ENCODE results near the gene TNS1. TPM values are rescaled to one million over a fixed set of nuclear protein-coding genes. Genes with fewer than 3 reads are reported as not detected.
A peak's percentile ranks its signal among the peaks of the same experiment; 100 is the strongest.

The TNS1 gene
- total and polyA plus RNA-seq, 7 experiments from 2014 or later, result 0.50 to 5.0 (median 0.81) TPM; not detected in 2

DNA sequence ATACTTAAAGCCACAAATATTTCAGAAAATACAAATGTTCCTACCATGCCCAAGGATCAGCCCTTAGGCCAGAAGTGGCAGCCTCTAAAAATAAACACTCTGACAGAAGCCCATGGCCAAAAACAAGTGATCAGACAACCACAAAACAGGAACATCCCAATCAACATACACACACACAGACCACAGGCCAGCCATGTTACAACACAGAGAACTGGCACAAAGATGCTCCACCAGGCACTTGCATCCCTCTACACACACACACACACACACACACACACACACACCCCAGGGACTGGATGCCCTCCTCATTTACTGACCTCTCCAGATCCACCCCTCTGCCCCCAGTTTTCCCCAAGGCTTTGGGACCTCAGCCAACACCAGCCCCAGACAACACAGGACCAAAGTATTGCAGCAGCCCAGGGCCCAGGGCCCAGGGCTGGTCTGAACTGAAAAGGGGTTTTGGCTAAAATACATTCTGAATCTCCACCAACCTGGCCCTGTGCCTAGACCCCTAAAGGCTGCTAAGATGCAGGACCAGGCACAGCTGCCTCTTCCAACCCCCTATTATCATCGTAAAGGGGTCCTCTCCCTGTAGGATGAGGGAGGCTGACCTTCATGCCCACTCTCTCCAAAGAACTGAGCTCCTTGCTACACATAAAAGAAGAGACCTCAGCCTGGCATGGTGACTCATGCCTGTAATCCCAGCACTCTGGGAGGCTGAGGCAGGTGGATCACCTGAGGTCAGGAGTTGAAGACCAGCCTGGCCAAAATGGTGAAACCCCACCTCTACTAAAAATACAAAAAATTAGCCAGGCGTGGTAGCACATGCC is 151.4 kb downstream of the TNS1 start:
- Histone ChIP-seq H3K4me1 (ENCODE audit: control insufficient read depth in 2 of 2, insufficient read depth in 2 of 2, low read length in 2 of 2) (no peaks in the 10 kb centered on the region), H3K27me3 (ENCODE audit: control insufficient read depth in 2 of 2, insufficient read depth in 2 of 2, low read length in 2 of 2) (no peaks in the 10 kb centered on the region), H3K9me3 (ENCODE audit: control insufficient read depth in 2 of 3, low read length in 3 of 3) (no peaks in the 10 kb centered on the region), H3K36me3 (ENCODE audit: control insufficient read depth in 2 of 3, insufficient read depth in 3 of 3, low read length in 3 of 3) (no peaks in the 10 kb centered on the region), H3K27ac (ENCODE audit: low read depth, low read length) (no peak overlapping the region), H3K4me3 (ENCODE audit: low read length) (no peak overlapping the region)
- intact Hi-C loops (cut with micrococcal nuclease), result no loop called here
- H3K36me3 Mint-ChIP-seq, result no peaks in the 10 kb centered on the region
- ChIA-PET CTCF (no interaction called here), POLR2A (no interaction called here)
- peaks cover 0 to 14% (median 5%) of the 10 kb centered on the region in 5 donors for H3K27me3 Mint-ChIP-seq
- no peaks in the 10 kb centered on the region for H3K9me3 Mint-ChIP-seq
- ATAC-seq (peak; percentile 55), DNase-seq (no peak)
- peaks cover 0 to 3% (median 0%) of the 10 kb centered on the region in 7 donors for H3K4me1 Mint-ChIP-seq
- H3K27ac Mint-ChIP-seq, result no peak overlapping the region
- no peak overlapping the region for H3K4me3 Mint-ChIP-seq

DNA sequence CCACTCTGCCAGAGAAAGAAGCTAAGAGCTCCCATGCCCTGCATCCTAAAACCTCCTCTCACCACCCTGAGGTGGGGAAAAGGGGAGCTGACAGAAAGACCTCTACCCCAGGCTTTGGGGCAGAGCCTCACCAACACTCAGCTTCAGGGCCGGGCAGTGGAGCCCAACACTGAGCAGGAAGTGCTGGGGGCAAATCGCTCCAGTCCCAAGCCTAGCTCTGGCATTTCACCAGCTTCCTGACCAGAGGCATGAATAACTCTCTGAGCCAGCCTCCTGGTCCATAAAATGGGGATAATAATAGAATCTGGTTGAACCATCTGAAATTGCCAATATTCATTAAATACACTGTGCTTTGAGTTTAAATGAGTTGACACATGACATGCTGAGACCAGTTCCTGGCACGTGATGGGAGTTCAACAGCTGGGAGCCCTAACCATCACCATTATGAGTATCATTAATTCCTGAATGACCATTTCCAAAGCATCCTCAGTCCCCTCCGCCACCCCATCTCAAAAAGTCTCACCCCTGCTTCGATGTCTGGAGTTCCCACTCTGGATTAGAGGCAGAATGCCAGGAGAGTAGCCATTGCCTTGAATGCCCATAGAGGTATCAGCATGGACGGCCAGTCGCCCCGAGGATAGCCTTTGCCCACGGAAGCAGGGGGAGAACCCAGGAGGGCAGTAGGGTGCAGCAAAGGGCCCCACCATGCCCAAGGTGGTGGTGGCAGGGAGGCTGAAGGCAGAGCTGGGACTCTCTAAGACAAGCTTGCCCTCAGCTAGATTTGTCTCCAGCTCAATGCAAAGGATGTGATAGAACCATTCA is 153.4 kb downstream of the TNS1 start:
- Mint-ChIP-seq H3K27ac (no peak overlapping the region), H3K27me3 (peaks cover 0 to 14% (median 5%) of the 10 kb centered on the region in 5 donors), H3K9me3 (no peaks in the 10 kb centered on the region), H3K36me3 (no peaks in the 10 kb centered on the region), H3K4me3 (no peak overlapping the region), H3K4me1 (peaks cover 0 to 3% (median 0%) of the 10 kb centered on the region in 7 donors)
- H3K4me1 ChIP-seq (ENCODE audit: control insufficient read depth in 2 of 2, insufficient read depth in 2 of 2, low read length in 2 of 2), result no peaks in the 10 kb centered on the region
- POLR2A ChIA-PET, result no interaction called here
- H3K27ac ChIP-seq (ENCODE audit: low read depth, low read length), result no peak overlapping the region
- intact Hi-C loops (cut with micrococcal nuclease), result no loop called here
- no peaks in the 10 kb centered on the region for H3K36me3 ChIP-seq (ENCODE audit: control insufficient read depth in 2 of 3, insufficient read depth in 3 of 3, low read length in 3 of 3)
- peaks cover 0 to 8% (median 0%) of the 10 kb centered on the region in 3 experiments for H3K9me3 ChIP-seq (ENCODE audit: control insufficient read depth in 2 of 3, low read length in 3 of 3)
- DNase-seq, result no peak
- CTCF ChIA-PET, result no interaction called here
- H3K27me3 ChIP-seq (ENCODE audit: control insufficient read depth in 2 of 2, insufficient read depth in 2 of 2, low read length in 2 of 2), result no peaks in the 10 kb centered on the region
- ATAC-seq, result no peak
- no peak overlapping the region for H3K4me3 ChIP-seq (ENCODE audit: low read length)

DNA sequence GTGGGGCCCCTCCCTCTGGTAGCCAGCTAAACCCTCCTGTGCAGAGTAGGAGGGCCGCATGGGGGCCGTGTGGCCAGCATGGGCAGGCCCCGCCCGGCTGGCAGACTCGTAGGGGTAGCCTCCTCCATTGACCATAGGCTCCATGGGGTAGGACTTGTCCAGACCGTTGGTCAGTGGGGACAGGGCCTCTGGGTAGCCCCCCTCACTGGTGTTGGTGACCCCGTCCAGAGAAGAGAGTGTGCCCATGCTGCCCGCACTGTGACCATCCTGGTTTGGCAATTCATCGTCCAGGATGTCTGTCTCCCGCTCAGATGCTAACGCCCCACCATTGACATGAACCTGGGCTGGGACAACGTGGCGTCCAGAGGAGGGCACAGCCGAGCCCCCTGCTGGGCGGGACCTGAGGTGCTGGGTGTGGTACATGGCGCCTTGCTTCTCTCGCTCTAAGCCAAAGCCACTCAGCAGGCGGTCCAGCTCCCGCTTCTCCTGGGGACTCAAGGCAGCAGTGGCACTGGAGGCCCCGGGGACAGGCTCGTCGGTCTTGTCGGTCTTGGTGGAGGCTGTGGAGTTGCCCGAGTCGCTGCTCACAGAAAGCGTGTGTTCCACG is 154.3 kb downstream of the TNS1 start:
- intact Hi-C loops (cut with micrococcal nuclease), result no loop called here
- Histone ChIP-seq H3K4me3 (ENCODE audit: low read length) (no peak overlapping the region), H3K4me1 (ENCODE audit: control insufficient read depth in 2 of 2, insufficient read depth in 2 of 2, low read length in 2 of 2) (no peaks in the 10 kb centered on the region), H3K36me3 (ENCODE audit: control insufficient read depth in 2 of 3, insufficient read depth in 3 of 3, low read length in 3 of 3) (no peaks in the 10 kb centered on the region), H3K27me3 (ENCODE audit: control insufficient read depth in 2 of 2, insufficient read depth in 2 of 2, low read length in 2 of 2) (no peaks in the 10 kb centered on the region), H3K27ac (ENCODE audit: low read depth, low read length) (no peak overlapping the region), H3K9me3 (ENCODE audit: control insufficient read depth in 2 of 3, low read length in 3 of 3) (peaks cover 0 to 9% (median 0%) of the 10 kb centered on the region in 3 experiments)
- no peak for ATAC-seq
- DNase-seq, result no peak
- peaks cover 0 to 14% (median 5%) of the 10 kb centered on the region in 5 donors for H3K27me3 Mint-ChIP-seq
- ChIA-PET CTCF (no interaction called here), POLR2A (no interaction called here)
- H3K27ac Mint-ChIP-seq, result no peak overlapping the region
- H3K36me3 Mint-ChIP-seq, result no peaks in the 10 kb centered on the region
- no peaks in the 10 kb centered on the region for H3K9me3 Mint-ChIP-seq
- peaks cover 0 to 3% (median 0%) of the 10 kb centered on the region in 7 donors for H3K4me1 Mint-ChIP-seq
- no peak overlapping the region for H3K4me3 Mint-ChIP-seq

DNA sequence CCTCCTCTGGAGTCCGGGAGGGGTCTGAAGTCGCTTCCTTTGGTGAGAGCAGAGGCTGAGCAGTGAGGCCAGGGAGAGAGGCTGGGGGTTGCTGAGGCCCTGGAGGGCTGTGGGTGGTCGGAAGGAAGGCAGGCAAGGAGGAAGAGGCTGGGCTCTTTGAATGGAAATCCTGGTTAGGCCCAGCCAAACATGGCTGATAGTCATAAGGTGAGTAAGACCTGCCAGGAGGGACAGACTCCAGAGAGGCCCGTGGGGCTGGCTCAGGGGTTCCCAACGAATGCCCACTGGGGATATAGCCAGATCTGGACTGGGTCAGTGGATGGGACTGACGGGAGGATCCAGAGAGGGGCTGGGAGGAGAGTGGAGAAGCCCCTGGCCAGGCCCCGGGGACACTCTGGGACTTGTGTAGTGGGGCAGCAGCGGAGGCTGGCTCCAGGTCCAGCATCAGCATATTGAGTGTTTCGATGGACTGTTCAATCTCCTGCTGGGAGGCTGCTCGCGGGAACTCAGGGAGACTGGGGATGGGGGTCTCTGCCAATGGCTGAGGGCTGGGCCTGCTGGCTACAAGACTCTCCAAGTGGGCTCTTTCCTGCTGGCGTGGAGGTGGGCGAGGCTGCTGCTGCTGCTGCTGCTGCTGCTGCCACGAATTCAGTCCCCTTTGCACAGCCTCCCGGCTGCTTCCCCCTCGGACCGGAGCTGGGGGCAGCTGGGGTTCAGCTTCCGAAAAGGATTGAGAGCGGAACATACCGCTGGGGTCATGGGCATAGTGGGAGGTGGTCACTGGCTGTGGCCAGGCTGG is 155.0 kb downstream of the TNS1 start:
- Histone ChIP-seq H3K4me3 (ENCODE audit: low read length) (no peak overlapping the region), H3K4me1 (ENCODE audit: control insufficient read depth in 2 of 2, insufficient read depth in 2 of 2, low read length in 2 of 2) (no peaks in the 10 kb centered on the region), H3K27ac (ENCODE audit: low read depth, low read length) (no peak overlapping the region), H3K9me3 (ENCODE audit: control insufficient read depth in 2 of 3, low read length in 3 of 3) (peaks cover 0 to 9% (median 0%) of the 10 kb centered on the region in 3 experiments), H3K27me3 (ENCODE audit: control insufficient read depth in 2 of 2, insufficient read depth in 2 of 2, low read length in 2 of 2) (no peaks in the 10 kb centered on the region), H3K36me3 (ENCODE audit: control insufficient read depth in 2 of 3, insufficient read depth in 3 of 3, low read length in 3 of 3) (no peaks in the 10 kb centered on the region)
- ATAC-seq (no peak), DNase-seq (no peak)
- ChIA-PET CTCF (no interaction called here), POLR2A (no interaction called here)
- H3K27ac Mint-ChIP-seq, result no peak overlapping the region
- intact Hi-C loops (cut with micrococcal nuclease), result no loop called here
- H3K4me3 Mint-ChIP-seq, result no peak overlapping the region
- H3K36me3 Mint-ChIP-seq, result no peaks in the 10 kb centered on the region
- peaks cover 0 to 3% (median 0%) of the 10 kb centered on the region in 7 donors for H3K4me1 Mint-ChIP-seq
- no peaks in the 10 kb centered on the region for H3K9me3 Mint-ChIP-seq
- H3K27me3 Mint-ChIP-seq, result peaks cover 0 to 14% (median 5%) of the 10 kb centered on the region in 5 donors

DNA sequence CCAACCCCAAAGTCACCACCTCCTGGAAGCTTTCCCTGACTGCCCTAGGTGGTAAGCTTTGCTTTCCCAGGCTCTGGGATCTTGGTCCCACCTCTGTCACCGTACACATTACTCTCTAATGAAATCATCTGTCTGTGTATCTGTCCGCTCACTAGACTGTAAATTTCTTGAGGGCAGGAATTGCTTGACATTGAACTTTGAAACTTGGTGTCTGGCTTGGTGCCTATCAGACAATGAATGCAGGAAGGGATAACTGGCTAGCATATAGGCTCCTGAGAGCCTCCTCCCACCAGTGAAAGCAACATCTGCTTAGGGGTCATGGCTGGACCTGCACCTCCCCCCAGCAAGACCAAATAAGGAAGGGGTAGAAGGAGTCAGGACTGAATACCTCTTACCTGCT is 155.7 kb downstream of the TNS1 start:
- Histone ChIP-seq H3K4me3 (ENCODE audit: low read length) (no peak overlapping the region), H3K27me3 (ENCODE audit: control insufficient read depth in 2 of 2, insufficient read depth in 2 of 2, low read length in 2 of 2) (no peaks in the 10 kb centered on the region), H3K27ac (ENCODE audit: low read depth, low read length) (no peak overlapping the region), H3K9me3 (ENCODE audit: control insufficient read depth in 2 of 3, low read length in 3 of 3) (peaks cover 0 to 9% (median 0%) of the 10 kb centered on the region in 3 experiments), H3K4me1 (ENCODE audit: control insufficient read depth in 2 of 2, insufficient read depth in 2 of 2, low read length in 2 of 2) (no peaks in the 10 kb centered on the region), H3K36me3 (ENCODE audit: control insufficient read depth in 2 of 3, insufficient read depth in 3 of 3, low read length in 3 of 3) (no peaks in the 10 kb centered on the region)
- ATAC-seq, result no peak
- peaks cover 0 to 3% (median 0%) of the 10 kb centered on the region in 7 donors for H3K4me1 Mint-ChIP-seq
- H3K27me3 Mint-ChIP-seq, result peaks cover 0 to 14% (median 5%) of the 10 kb centered on the region in 5 donors
- H3K9me3 Mint-ChIP-seq, result no peaks in the 10 kb centered on the region
- H3K4me3 Mint-ChIP-seq, result no peak overlapping the region
- DNase-seq, result no peak
- H3K36me3 Mint-ChIP-seq, result no peaks in the 10 kb centered on the region
- CTCF ChIA-PET, result interaction anchor here (0.6 kb wide), 1 partner anchor 146 kb away, joined by 9 read pairs; no protein-coding TSS in a partner anchor
- intact Hi-C loops (cut with micrococcal nuclease), result no loop called here
- POLR2A ChIA-PET, result no interaction called here
- H3K27ac Mint-ChIP-seq, result no peak overlapping the region

DNA sequence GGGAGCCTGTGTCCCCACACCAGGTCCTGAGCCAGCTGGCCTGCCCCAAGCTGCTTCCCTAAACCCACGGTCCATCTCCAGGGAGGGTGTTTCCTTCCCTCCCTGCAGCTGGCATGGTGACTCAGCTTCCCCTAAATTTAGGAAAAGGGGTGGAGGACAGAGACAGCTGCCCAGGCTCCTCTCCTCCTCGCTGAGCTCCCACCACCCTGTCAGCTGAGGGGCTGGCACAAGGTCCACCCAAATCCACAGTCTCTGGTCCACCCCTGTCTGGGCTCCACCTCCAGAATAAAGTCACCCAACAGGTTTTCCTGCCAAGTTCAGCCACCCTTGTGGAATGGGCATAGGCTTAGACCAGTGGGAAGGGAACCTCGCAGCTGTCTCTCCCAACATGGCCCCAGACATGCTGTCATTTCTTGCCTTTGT is 156.5 kb downstream of the TNS1 start:
- no peak overlapping the region for H3K27ac ChIP-seq (ENCODE audit: low read depth, low read length)
- no peak for ATAC-seq
- ChIA-PET CTCF (interaction anchor here (0.6 kb wide), 1 partner anchor 147 kb away, joined by 9 read pairs; no protein-coding TSS in a partner anchor), POLR2A (no interaction called here)
- Mint-ChIP-seq H3K4me3 (no peak overlapping the region), H3K4me1 (peaks cover 0 to 3% (median 0%) of the 10 kb centered on the region in 7 donors), H3K27me3 (peaks cover 0 to 10% (median 5%) of the 10 kb centered on the region in 5 donors), H3K36me3 (no peaks in the 10 kb centered on the region), H3K9me3 (no peaks in the 10 kb centered on the region), H3K27ac (no peak overlapping the region)
- intact Hi-C loops (cut with micrococcal nuclease), result no loop called here
- no peak overlapping the region for H3K4me3 ChIP-seq (ENCODE audit: low read length)
- H3K9me3 ChIP-seq (ENCODE audit: control insufficient read depth in 2 of 3, low read length in 3 of 3), result peaks cover 0 to 9% (median 0%) of the 10 kb centered on the region in 3 experiments
- DNase-seq, result no peak
- no peaks in the 10 kb centered on the region for H3K4me1 ChIP-seq (ENCODE audit: control insufficient read depth in 2 of 2, insufficient read depth in 2 of 2, low read length in 2 of 2)
- H3K36me3 ChIP-seq (ENCODE audit: control insufficient read depth in 2 of 3, insufficient read depth in 3 of 3, low read length in 3 of 3), result no peaks in the 10 kb centered on the region
- no peaks in the 10 kb centered on the region for H3K27me3 ChIP-seq (ENCODE audit: control insufficient read depth in 2 of 2, insufficient read depth in 2 of 2, low read length in 2 of 2)
